ENCODE data around the gene PER1. TPM values are rescaled to one million over a fixed set of nuclear protein-coding genes. Genes with fewer than 3 reads are reported as not detected.

The PER1 gene
- total and polyA plus RNA-seq, 2 of the 4 experiments (the other 2 are of a cell fraction), result 3.4 to 10.5 TPM

DNA sequence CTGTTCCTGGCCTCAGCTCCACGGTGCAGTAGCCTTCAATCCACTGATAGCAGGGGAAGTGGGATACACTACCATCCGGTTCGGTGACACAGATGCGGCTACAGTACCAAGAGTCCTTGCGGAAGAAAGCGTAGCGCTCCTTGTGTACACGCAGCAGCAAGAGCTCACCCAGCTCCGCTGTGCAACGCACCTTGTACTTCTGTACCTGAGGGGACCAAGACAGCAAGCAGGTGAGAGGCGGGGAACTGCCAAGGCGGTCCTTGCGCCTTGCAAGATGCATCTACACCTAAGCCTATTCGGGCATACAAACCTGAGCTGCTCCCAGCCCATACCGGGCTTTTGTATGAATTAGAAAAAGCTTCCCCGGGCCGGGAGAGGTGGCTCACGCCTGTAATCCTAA is 35.4 kb downstream of the PER1 start:
- ATAC-seq (ENCODE audit: low read depth) (no peak), DNase-seq (no peak)
- Histone ChIP-seq H3K4ac (ENCODE audit: low read depth, low read length) (no peak overlapping the region), H2BK120ac (ENCODE audit: low read depth, low read length) (no peak overlapping the region), H3K14ac (replicated peaks; ENCODE audit: low read depth, low read length) (no peak overlapping the region), H2AK5ac (ENCODE audit: low read depth, low read length) (no peak overlapping the region), H2AK9ac (replicated peaks; ENCODE audit: low read depth, low read length, poor library complexity) (no peak overlapping the region), H3K4me1 (ENCODE audit: control insufficient read depth, insufficient read depth, low read length) (peaks cover 6% of the 10 kb centered on the region; the same call in 1 of the 2 replicates), H4K20me1 (ENCODE audit: insufficient read depth, low read length) (peaks cover 24% of the 10 kb centered on the region), H4K5ac (ENCODE audit: low read depth, low read length) (no peak overlapping the region), H3K9me3 (ENCODE audit: control insufficient read depth, insufficient read depth, low read length) (no peaks in the 10 kb centered on the region), H4K91ac (ENCODE audit: insufficient read depth, low read depth, low read length) (no peak overlapping the region), H3K23ac (ENCODE audit: low read depth, low read length) (no peak overlapping the region), H2BK5ac (ENCODE audit: low read depth, low read length, poor library complexity, severe bottlenecking) (no peak overlapping the region), H3K4me2 (ENCODE audit: low read depth, low read length) (no peak overlapping the region), H3K4me3 (ENCODE audit: insufficient read depth, low read depth, low read length) (no peak overlapping the region), H3K56ac (ENCODE audit: extremely low read depth, insufficient read depth, low read length) (no peak overlapping the region), H3K27ac (ENCODE audit: insufficient read depth, low read length) (no peak overlapping the region), H3K9ac (ENCODE audit: low read depth, low read length) (no peak overlapping the region), H2AFZ (replicated peaks; ENCODE audit: low read length, poor library complexity) (no peak overlapping the region), H2BK20ac (ENCODE audit: low read depth, low read length) (no peak overlapping the region), H4K8ac (ENCODE audit: low read depth in 2 of 2, low read length in 2 of 2) (no peak overlapping the region), H3K27me3 (ENCODE audit: control insufficient read depth, insufficient read depth, low read length) (peaks cover 44% of the 10 kb centered on the region), H3K79me1 (ENCODE audit: low read depth in 1 of 2, low read length in 2 of 2) (no peaks in the 10 kb centered on the region), H3K18ac (ENCODE audit: low read depth, low read length) (no peak overlapping the region), H3K9me1 (ENCODE audit: insufficient read depth, low read length) (peaks cover 2% of the 10 kb centered on the region; the same call in 1 of the 2 replicates), H2BK15ac (ENCODE audit: low read depth, low read length) (no peak overlapping the region), H3K36me3 (ENCODE audit: control insufficient read depth, insufficient read depth, low read length) (no peaks in the 10 kb centered on the region)
- 55% methylated on average over 14 of the region's 18 CpGs; no CpG with 5 or more reads in 1 of the 2 experiments for WGBS, 2 experiments (ENCODE audit: extremely low coverage in 2 of 2, insufficient read length in 1 of 2)
- ChIA-PET POLR2A (ENCODE audit: unreplicated experiment) (no interaction called here), CTCF (interaction anchor here (1.3 kb wide), 1 partner anchor 59 kb away, joined by 4 read pairs; no protein-coding TSS in a partner anchor)
- intact Hi-C loops (cut with micrococcal nuclease), result no loop called here
- BruUV-seq (replicated peaks), result no TSS peak
- dilution Hi-C loops (cut with HindIII; ENCODE audit: low sequenced_read_pairs, unreplicated experiment), result loop anchor here (25.0 kb wide), 1 partner anchor 121 kb away; the partner anchor contains the start of genes CTC1 and PFAS
- in situ Hi-C loops (cut with MboI; ENCODE audit: low sequenced_read_pairs), result loop anchor here (5.0 kb wide), 1 partner anchor 44 kb away; no protein-coding TSS in a partner anchor
- TF ChIP-seq, protein P1, sequence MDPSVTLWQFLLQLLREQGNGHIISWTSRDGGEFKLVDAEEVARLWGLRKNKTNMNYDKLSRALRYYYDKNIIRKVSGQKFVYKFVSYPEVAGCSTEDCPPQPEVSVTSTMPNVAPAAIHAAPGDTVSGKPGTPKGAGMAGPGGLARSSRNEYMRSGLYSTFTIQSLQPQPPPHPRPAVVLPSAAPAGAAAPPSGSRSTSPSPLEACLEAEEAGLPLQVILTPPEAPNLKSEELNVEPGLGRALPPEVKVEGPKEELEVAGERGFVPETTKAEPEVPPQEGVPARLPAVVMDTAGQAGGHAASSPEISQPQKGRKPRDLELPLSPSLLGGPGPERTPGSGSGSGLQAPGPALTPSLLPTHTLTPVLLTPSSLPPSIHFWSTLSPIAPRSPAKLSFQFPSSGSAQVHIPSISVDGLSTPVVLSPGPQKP (IDR thresholded peaks at IDR 0.05; ENCODE audit: borderline replicate concordance, low read depth, low read length), result no peak
- TF ChIP-seq SMC3 (IDR thresholded peaks at IDR 0.05; ENCODE audit: low read depth, low read length), result no peak
- TF ChIP-seq BHLHE40 (IDR thresholded peaks at IDR 0.05; ENCODE audit: low read depth, low read length), result no peak
- TF ChIP-seq MXI1 (IDR thresholded peaks at IDR 0.05; ENCODE audit: borderline replicate concordance, low read depth, low read length), result no peak
- no peak for TF ChIP-seq RFX5 (IDR thresholded peaks at IDR 0.05; ENCODE audit: low read depth, low read length)
- TF ChIP-seq CHD1 (IDR thresholded peaks at IDR 0.05; ENCODE audit: low read depth, low read length), result no peak
- TF ChIP-seq RCOR1 (IDR thresholded peaks at IDR 0.05; ENCODE audit: insufficient replicate concordance, low read length), result no peak
- no peak for TF ChIP-seq RAD21 (IDR thresholded peaks at IDR 0.05; ENCODE audit: low read length)
- TF ChIP-seq, protein P2, sequence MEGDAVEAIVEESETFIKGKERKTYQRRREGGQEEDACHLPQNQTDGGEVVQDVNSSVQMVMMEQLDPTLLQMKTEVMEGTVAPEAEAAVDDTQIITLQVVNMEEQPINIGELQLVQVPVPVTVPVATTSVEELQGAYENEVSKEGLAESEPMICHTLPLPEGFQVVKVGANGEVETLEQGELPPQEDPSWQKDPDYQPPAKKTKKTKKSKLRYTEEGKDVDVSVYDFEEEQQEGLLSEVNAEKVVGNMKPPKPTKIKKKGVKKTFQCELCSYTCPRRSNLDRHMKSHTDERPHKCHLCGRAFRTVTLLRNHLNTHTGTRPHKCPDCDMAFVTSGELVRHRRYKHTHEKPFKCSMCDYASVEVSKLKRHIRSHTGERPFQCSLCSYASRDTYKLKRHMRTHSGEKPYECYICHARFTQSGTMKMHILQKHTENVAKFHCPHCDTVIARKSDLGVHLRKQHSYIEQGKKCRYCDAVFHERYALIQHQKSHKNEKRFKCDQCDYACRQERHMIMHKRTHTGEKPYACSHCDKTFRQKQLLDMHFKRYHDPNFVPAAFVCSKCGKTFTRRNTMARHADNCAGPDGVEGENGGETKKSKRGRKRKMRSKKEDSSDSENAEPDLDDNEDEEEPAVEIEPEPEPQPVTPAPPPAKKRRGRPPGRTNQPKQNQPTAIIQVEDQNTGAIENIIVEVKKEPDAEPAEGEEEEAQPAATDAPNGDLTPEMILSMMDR (conservative IDR thresholded peaks at IDR 0.05; ENCODE audit: low read depth, low read length), result no peak
- no peak for TF ChIP-seq NFE2L2 (IDR thresholded peaks at IDR 0.05; ENCODE audit: low read depth, low read length)
- TF ChIP-seq MAFK (IDR thresholded peaks at IDR 0.05; ENCODE audit: low read depth, low read length), result no peak
- no peak for TF ChIP-seq CEBPB (IDR thresholded peaks at IDR 0.05; ENCODE audit: low read depth, low read length)
- TF ChIP-seq MAZ (IDR thresholded peaks at IDR 0.05; ENCODE audit: borderline replicate concordance, low read depth, low read length), result no peak
- TF ChIP-seq, protein P3, sequence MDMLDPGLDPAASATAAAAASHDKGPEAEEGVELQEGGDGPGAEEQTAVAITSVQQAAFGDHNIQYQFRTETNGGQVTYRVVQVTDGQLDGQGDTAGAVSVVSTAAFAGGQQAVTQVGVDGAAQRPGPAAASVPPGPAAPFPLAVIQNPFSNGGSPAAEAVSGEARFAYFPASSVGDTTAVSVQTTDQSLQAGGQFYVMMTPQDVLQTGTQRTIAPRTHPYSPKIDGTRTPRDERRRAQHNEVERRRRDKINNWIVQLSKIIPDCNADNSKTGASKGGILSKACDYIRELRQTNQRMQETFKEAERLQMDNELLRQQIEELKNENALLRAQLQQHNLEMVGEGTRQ (IDR thresholded peaks at IDR 0.05; ENCODE audit: low read depth, low read length), result no peak
- no peak for TF ChIP-seq POLR2A (IDR thresholded peaks at IDR 0.05; ENCODE audit: low read depth, low read length)
- no peak for TF ChIP-seq FOS (IDR thresholded peaks at IDR 0.05; ENCODE audit: low read depth, low read length)

Measured in IMR-90 (cell line).